A549 (cell line): ENCODE data around the gene THEMIS.

Experiments used
- CEBPB ChIP-seq, 2 experiments: fragments of >200 bp in 1 of 2; sonication (Bioruptor Twin) in 1 of 2; formaldehyde crosslinking in 1 of 2; IDR thresholded peaks; 2 replicates each; pipeline ENCODE4 v1.6.1; 2012 to 2016
- EP300 ChIP-seq, 2 experiments: fragments of >200 bp; sonication (Bioruptor Twin); formaldehyde crosslinking; IDR thresholded peaks; 2 replicates in 1 of 2; 3 replicates in 1 of 2; pipeline ENCODE4 v1.6.1; 2016 to 2017
- POLR2A ChIP-seq: IDR thresholded peaks from 2 replicates; pipeline ENCODE4 v1.6.1; 2012; ENCODE audit warnings: mild to moderate bottlenecking, low read length
- RFX5 ChIP-seq: fragments of 450-650 bp; IDR thresholded peaks from 2 replicates; pipeline ENCODE4 v1.7.1; 2014; ENCODE audit warnings: antibody characterized with exemption, mild to moderate bottlenecking, moderate library complexity
- RNF2 ChIP-seq: fragments of 200-600 bp; sonication (generic); IDR thresholded peaks from 2 replicates; pipeline ENCODE4 v1.6.1; 2016; ENCODE audit warnings: low read depth, mild to moderate bottlenecking, antibody characterized with exemption, moderate library complexity, borderline replicate concordance
- TF ChIP-seq, protein P1 (sequence below): fragments of >200 bp; sonication (Bioruptor Twin); formaldehyde crosslinking; IDR thresholded peaks from 3 replicates; pipeline ENCODE4 v1.5.1; 2016
- TF ChIP-seq, protein P2 (sequence below): fragments of 200-600 bp; sonication (generic); IDR thresholded peaks from 2 replicates; pipeline ENCODE4 v1.6.1; 2016; ENCODE audit warnings: antibody characterized with exemption, mild to moderate bottlenecking, moderate library complexity
- TF ChIP-seq, protein P3 (sequence below): IDR thresholded peaks from 2 replicates; pipeline ENCODE4 v1.6.1; 2012
- TF ChIP-seq, protein P4 (sequence below): IDR thresholded peaks from 2 replicates; pipeline ENCODE4 v1.6.1; 2012; ENCODE audit warnings: low read depth, borderline replicate concordance

DNA sequence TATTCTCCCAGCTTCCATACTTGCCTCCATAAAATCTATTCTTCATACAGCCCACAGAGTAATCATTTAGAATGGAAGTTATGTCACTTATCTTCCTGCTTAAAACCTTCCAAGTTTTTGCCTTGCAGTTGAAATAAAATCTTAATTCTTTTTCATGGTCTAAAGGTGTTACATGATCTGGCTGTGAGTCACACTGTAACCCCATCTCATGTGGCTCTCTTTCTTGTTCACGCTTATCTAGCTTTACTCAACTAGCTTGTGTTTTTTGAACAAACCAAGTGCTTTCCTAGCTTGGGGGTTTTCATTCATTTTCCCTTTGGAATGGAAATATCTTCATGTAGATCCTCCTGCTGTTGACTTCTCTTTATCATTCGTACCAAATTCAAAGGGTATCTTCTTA lies 23.6 kb upstream of the THEMIS start:
- no peak for TF ChIP-seq CEBPB (IDR thresholded peaks at IDR 0.05)
- TF ChIP-seq, protein P1, sequence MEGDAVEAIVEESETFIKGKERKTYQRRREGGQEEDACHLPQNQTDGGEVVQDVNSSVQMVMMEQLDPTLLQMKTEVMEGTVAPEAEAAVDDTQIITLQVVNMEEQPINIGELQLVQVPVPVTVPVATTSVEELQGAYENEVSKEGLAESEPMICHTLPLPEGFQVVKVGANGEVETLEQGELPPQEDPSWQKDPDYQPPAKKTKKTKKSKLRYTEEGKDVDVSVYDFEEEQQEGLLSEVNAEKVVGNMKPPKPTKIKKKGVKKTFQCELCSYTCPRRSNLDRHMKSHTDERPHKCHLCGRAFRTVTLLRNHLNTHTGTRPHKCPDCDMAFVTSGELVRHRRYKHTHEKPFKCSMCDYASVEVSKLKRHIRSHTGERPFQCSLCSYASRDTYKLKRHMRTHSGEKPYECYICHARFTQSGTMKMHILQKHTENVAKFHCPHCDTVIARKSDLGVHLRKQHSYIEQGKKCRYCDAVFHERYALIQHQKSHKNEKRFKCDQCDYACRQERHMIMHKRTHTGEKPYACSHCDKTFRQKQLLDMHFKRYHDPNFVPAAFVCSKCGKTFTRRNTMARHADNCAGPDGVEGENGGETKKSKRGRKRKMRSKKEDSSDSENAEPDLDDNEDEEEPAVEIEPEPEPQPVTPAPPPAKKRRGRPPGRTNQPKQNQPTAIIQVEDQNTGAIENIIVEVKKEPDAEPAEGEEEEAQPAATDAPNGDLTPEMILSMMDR = no peak
- TF ChIP-seq, protein P2, sequence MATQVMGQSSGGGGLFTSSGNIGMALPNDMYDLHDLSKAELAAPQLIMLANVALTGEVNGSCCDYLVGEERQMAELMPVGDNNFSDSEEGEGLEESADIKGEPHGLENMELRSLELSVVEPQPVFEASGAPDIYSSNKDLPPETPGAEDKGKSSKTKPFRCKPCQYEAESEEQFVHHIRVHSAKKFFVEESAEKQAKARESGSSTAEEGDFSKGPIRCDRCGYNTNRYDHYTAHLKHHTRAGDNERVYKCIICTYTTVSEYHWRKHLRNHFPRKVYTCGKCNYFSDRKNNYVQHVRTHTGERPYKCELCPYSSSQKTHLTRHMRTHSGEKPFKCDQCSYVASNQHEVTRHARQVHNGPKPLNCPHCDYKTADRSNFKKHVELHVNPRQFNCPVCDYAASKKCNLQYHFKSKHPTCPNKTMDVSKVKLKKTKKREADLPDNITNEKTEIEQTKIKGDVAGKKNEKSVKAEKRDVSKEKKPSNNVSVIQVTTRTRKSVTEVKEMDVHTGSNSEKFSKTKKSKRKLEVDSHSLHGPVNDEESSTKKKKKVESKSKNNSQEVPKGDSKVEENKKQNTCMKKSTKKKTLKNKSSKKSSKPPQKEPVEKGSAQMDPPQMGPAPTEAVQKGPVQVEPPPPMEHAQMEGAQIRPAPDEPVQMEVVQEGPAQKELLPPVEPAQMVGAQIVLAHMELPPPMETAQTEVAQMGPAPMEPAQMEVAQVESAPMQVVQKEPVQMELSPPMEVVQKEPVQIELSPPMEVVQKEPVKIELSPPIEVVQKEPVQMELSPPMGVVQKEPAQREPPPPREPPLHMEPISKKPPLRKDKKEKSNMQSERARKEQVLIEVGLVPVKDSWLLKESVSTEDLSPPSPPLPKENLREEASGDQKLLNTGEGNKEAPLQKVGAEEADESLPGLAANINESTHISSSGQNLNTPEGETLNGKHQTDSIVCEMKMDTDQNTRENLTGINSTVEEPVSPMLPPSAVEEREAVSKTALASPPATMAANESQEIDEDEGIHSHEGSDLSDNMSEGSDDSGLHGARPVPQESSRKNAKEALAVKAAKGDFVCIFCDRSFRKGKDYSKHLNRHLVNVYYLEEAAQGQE = no peak
- TF ChIP-seq EP300 (IDR thresholded peaks at IDR 0.05) = no peak
- TF ChIP-seq RFX5 = no peak
- TF ChIP-seq POLR2A = no peak
- no peak for TF ChIP-seq RNF2
- TF ChIP-seq, protein P3, sequence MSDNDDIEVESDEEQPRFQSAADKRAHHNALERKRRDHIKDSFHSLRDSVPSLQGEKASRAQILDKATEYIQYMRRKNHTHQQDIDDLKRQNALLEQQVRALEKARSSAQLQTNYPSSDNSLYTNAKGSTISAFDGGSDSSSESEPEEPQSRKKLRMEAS = no peak
- TF ChIP-seq, protein P4, sequence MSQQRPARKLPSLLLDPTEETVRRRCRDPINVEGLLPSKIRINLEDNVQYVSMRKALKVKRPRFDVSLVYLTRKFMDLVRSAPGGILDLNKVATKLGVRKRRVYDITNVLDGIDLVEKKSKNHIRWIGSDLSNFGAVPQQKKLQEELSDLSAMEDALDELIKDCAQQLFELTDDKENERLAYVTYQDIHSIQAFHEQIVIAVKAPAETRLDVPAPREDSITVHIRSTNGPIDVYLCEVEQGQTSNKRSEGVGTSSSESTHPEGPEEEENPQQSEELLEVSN = no peak
